Stimulated activated CD8-positive, alpha-beta memory T cell treated with anti-CD3 and anti-CD28 coated beads, Interleukin-2, amount 100 ng/mL, for 48 hours (primary cell): ENCODE measurements around the gene ASB17.
"Not testable (repeated sequence)": the region's sequence is repeated elsewhere in the genome, so short reads cannot be mapped to it uniquely, and the experiment has no call there.

Experiments used
- DNase-seq, 2 donors: peaks; one replicate each; pipeline ENCODE4 v3.0.0-alpha.2; 2020; ENCODE audit warnings: low read depth in 2 of 2

ASB17 gene

GRCh38 chr1:75932304-75932703, at the start of gene ASB17:
Gene ASB17 (minus strand): TSS chr1:75932404. CDS start chr1:75932291, 113 bp downstream.
- no peak for DNase-seq

- no peak for DNase-seq
Measured at GRCh38 chr1:75980972-75981897, 49.0 kb upstream of the ASB17 start.

- no peak for DNase-seq
Measured at GRCh38 chr1:75970631-75971030, 38.4 kb upstream of the ASB17 start.

- DNase-seq: no peak
Measured at GRCh38 chr1:75969550-75969949, 37.3 kb upstream of the ASB17 start.

GRCh38 chr1:75967719-75968118, 35.5 kb upstream of the ASB17 start:
- DNase-seq: no peak

- DNase-seq: no peak
Measured at GRCh38 chr1:75964760-75965408, 32.7 kb upstream of the ASB17 start.

- DNase-seq: not testable (repeated sequence)
Measured at GRCh38 chr1:75964110-75964759, 32.0 kb upstream of the ASB17 start.

GRCh38 chr1:75954586-75954985, 22.4 kb upstream of the ASB17 start:
- DNase-seq: no peak

- no peak for DNase-seq
Measured at GRCh38 chr1:75953461-75953860, 21.3 kb upstream of the ASB17 start.

GRCh38 chr1:75952016-75952415, 19.8 kb upstream of the ASB17 start:
- DNase-seq: no peak

- no peak for DNase-seq
Measured at GRCh38 chr1:75950176-75950575, 18.0 kb upstream of the ASB17 start.

- not testable (repeated sequence) for DNase-seq
Measured at GRCh38 chr1:75943037-75943436, 10.8 kb upstream of the ASB17 start.

- DNase-seq: no peak
Measured at GRCh38 chr1:75937034-75937433, 4.8 kb upstream of the ASB17 start.

- DNase-seq: no peak
Measured at GRCh38 chr1:75922698-75923097, 9.5 kb downstream of the ASB17 start.

- no peak for DNase-seq
Measured at GRCh38 chr1:75916834-75917233, 15.4 kb downstream of the ASB17 start.

- no peak for DNase-seq
Measured at GRCh38 chr1:75908717-75909152, 23.5 kb downstream of the ASB17 start.

- no peak for DNase-seq
Measured at GRCh38 chr1:75901371-75901770, 30.8 kb downstream of the ASB17 start.

- DNase-seq: no peak
Measured at GRCh38 chr1:75884437-75884836, 47.8 kb downstream of the ASB17 start.

GRCh38 chr1:75879985-75880384, 52.2 kb downstream of the ASB17 start:
- DNase-seq: no peak

- no peak for DNase-seq
Measured at GRCh38 chr1:75870951-75871350, 61.3 kb downstream of the ASB17 start.
